ENCODE data around the gene DTX3L. TPM values are rescaled to one million over a fixed set of nuclear protein-coding genes. Genes with fewer than 3 reads are reported as not detected.
"Not testable (repeated sequence)": the region's sequence is repeated elsewhere in the genome, so short reads cannot be mapped to it uniquely, and the experiment has no call there.

The DTX3L gene
- total and polyA plus RNA-seq, 2 donors from 2014 or later: 8.4 to 58.0 TPM

- Histone ChIP-seq H3K4me1 (ENCODE audit: control insufficient read depth in 2 of 3, insufficient read depth in 2 of 3, low read depth in 1 of 3, low read length in 3 of 3) (peaks cover 0 to 11% (median 9%) of the 10 kb centered on the region in 3 donors), H3K36me3 (ENCODE audit: control insufficient read depth in 2 of 3, insufficient read depth in 3 of 3, low read length in 3 of 3) (peaks cover 0 to 8% (median 6%) of the 10 kb centered on the region in 3 donors), H3K27me3 (ENCODE audit: control insufficient read depth, insufficient read depth, low read length) (no peaks in the 10 kb centered on the region), H3K27ac (ENCODE audit: low read depth in 2 of 2, low read length in 2 of 2) (peak overlapping the region; percentile 90 to 98), H3K4me3 (ENCODE audit: low read length in 3 of 3) (peak overlapping the region; percentile 71 to 77 (median 73)), H3K9ac (ENCODE audit: low read length in 3 of 3) (peak overlapping the region; percentile 67 to 88 (median 74)), H3K9me3 (ENCODE audit: control insufficient read depth in 2 of 3, insufficient read depth in 1 of 3, low read length in 3 of 3) (no peaks in the 10 kb centered on the region)
- DNase-seq (peak in 4 of 5 donors; percentile 13 to 44 (median 39)), FAIRE-seq (no peak)
- TF ChIP-seq, protein P1, sequence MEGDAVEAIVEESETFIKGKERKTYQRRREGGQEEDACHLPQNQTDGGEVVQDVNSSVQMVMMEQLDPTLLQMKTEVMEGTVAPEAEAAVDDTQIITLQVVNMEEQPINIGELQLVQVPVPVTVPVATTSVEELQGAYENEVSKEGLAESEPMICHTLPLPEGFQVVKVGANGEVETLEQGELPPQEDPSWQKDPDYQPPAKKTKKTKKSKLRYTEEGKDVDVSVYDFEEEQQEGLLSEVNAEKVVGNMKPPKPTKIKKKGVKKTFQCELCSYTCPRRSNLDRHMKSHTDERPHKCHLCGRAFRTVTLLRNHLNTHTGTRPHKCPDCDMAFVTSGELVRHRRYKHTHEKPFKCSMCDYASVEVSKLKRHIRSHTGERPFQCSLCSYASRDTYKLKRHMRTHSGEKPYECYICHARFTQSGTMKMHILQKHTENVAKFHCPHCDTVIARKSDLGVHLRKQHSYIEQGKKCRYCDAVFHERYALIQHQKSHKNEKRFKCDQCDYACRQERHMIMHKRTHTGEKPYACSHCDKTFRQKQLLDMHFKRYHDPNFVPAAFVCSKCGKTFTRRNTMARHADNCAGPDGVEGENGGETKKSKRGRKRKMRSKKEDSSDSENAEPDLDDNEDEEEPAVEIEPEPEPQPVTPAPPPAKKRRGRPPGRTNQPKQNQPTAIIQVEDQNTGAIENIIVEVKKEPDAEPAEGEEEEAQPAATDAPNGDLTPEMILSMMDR (IDR thresholded peaks at IDR 0.05; ENCODE audit: borderline replicate concordance, extremely low read depth, insufficient read depth): no peak
- intact Hi-C loops (cut with DNase I): loop anchor here (5.0 kb wide), 1 partner anchor 114 kb away; no protein-coding TSS in a partner anchor
These were observed 467 bp upstream of the DTX3L start for GRCh38 chr3:122563717-122564025.

GRCh38 chr3:122568131-122568530, 4.0 kb downstream of the DTX3L start:
- peaks cover 0 to 20% (median 6%) of the 10 kb centered on the region in 3 donors for H3K36me3 ChIP-seq (ENCODE audit: control insufficient read depth in 2 of 3, insufficient read depth in 3 of 3, low read length in 3 of 3)
- H3K4me3 ChIP-seq (ENCODE audit: low read length in 3 of 3); H3K27me3 ChIP-seq (ENCODE audit: control insufficient read depth, insufficient read depth, low read length); FAIRE-seq; intact Hi-C loops (cut with DNase I); DNase-seq; H3K9me3 ChIP-seq (ENCODE audit: control insufficient read depth in 2 of 3, insufficient read depth in 1 of 3, low read length in 3 of 3); H3K27ac ChIP-seq (ENCODE audit: low read depth in 2 of 2, low read length in 2 of 2); H3K4me1 ChIP-seq (ENCODE audit: control insufficient read depth in 2 of 3, insufficient read depth in 2 of 3, low read depth in 1 of 3, low read length in 3 of 3); H3K9ac ChIP-seq (ENCODE audit: low read length in 3 of 3): not testable (repeated sequence)

DNA sequence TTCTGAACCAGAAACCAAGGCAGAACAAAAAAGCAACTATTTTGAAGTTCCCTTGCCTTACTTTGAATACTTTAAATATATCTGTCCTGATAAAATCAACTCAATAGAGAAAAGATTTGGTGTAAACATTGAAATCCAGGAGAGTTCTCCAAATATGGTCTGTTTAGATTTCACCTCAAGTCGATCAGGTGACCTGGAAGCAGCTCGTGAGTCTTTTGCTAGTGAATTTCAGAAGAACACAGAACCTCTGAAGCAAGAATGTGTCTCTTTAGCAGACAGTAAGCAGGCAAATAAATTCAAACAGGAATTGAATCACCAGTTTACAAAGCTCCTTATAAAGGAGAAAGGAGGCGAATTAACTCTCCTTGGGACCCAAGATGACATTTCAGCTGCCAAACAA, 4.6 kb downstream of the DTX3L start:
- intact Hi-C loops (cut with DNase I): no loop called here
- H3K9me3 ChIP-seq (ENCODE audit: control insufficient read depth in 2 of 3, insufficient read depth in 1 of 3, low read length in 3 of 3): no peaks in the 10 kb centered on the region
- H3K4me1 ChIP-seq (ENCODE audit: control insufficient read depth in 2 of 3, insufficient read depth in 2 of 3, low read depth in 1 of 3, low read length in 3 of 3): peaks cover 0 to 3% (median 0%) of the 10 kb centered on the region in 3 donors
- H3K36me3 ChIP-seq (ENCODE audit: control insufficient read depth in 2 of 3, insufficient read depth in 3 of 3, low read length in 3 of 3): peaks cover 0 to 20% (median 6%) of the 10 kb centered on the region in 3 donors
- no peak overlapping the region for H3K27ac ChIP-seq (ENCODE audit: low read depth in 2 of 2, low read length in 2 of 2)
- DNase-seq (no peak), FAIRE-seq (no peak)
- TF ChIP-seq, protein P1 (IDR thresholded peaks at IDR 0.05; ENCODE audit: borderline replicate concordance, extremely low read depth, insufficient read depth): no peak
- no peaks in the 10 kb centered on the region for H3K27me3 ChIP-seq (ENCODE audit: control insufficient read depth, insufficient read depth, low read length)
- H3K4me3 ChIP-seq (ENCODE audit: low read length in 3 of 3): no peak overlapping the region
- H3K9ac ChIP-seq (ENCODE audit: low read length in 3 of 3): no peak overlapping the region

- H3K9me3 ChIP-seq (ENCODE audit: control insufficient read depth in 2 of 3, insufficient read depth in 1 of 3, low read length in 3 of 3): no peaks in the 10 kb centered on the region
- H3K27ac ChIP-seq (ENCODE audit: low read depth in 2 of 2, low read length in 2 of 2): no peak overlapping the region
- H3K9ac ChIP-seq (ENCODE audit: low read length in 3 of 3): no peak overlapping the region
- intact Hi-C loops (cut with DNase I): no loop called here
- H3K27me3 ChIP-seq (ENCODE audit: control insufficient read depth, insufficient read depth, low read length): no peaks in the 10 kb centered on the region
- TF ChIP-seq, protein P1 (IDR thresholded peaks at IDR 0.05; ENCODE audit: borderline replicate concordance, extremely low read depth, insufficient read depth): no peak
- H3K36me3 ChIP-seq (ENCODE audit: control insufficient read depth in 2 of 3, insufficient read depth in 3 of 3, low read length in 3 of 3): peaks cover 0 to 12% (median 0%) of the 10 kb centered on the region in 3 donors
- FAIRE-seq (no peak), DNase-seq (no peak)
- no peak overlapping the region for H3K4me3 ChIP-seq (ENCODE audit: low read length in 3 of 3)
- H3K4me1 ChIP-seq (ENCODE audit: control insufficient read depth in 2 of 3, insufficient read depth in 2 of 3, low read depth in 1 of 3, low read length in 3 of 3): no peaks in the 10 kb centered on the region
These were observed 8.8 kb downstream of the DTX3L start for GRCh38 chr3:122572940-122573412.

All from kidney (tissue), 14 donors.